DMS53 treated with DMSO at 0.1 percent for 48 hours (cell line): Measurements from ENCODE around the gene WDR86.

Experiments
- DNase-seq: peaks from one replicate; lab custom pipeline; 2025; ENCODE audit not compliant: unreplicated experiment; lab: John Stamatoyannopoulos, UW

WDR86 gene

DNA sequence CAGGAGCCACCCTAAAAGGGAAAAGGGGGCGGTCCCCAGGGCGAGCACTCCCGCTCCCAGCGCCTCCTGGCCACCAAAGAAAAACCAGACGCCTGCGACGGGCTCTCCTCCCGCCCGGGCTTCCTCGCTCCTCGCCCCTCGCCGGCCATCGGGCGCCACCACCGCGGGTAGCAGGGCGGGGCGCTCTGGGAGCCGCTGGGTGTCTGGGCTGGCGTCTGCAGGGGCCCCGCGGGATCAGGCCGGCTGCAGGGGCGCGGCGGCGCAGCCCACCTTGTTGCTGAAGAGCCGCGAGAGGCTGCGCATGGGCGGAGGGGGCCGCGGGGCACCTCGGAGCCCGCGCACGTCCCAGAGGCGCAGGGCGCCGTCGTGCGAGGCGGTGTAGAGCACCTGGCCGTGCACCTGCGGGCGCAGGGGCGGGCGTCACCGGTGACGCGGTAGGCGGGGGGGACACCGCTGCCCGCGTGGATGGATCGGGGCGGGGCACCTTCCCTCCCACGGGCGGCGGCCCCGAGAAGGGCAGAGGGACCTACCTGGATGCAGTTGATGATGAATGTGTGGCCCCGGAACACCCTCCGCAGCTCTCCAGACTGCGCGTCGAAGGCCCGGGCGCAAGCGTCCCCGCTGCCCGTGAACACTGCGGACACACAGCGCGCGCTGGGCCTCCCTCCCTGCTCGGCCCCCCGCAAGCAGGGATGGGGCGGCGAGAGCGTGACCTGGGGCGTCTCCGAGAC lies 28.3 kb downstream of the WDR86 start:
- no peak for DNase-seq

DNA sequence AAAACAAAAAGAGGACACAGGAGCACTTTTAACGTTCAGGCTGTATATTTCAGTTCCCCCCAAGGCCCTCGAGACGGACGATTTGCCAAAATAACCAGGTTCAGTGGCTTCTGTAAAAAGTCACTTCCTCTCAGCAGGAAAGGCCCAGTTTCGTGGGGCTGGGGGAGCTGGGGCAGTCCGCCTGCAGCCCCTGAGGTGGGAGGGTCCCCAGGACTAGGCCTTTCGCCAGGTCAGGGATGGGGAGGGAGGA lies 28.8 kb downstream of the WDR86 start:
- no peak for DNase-seq

DNA sequence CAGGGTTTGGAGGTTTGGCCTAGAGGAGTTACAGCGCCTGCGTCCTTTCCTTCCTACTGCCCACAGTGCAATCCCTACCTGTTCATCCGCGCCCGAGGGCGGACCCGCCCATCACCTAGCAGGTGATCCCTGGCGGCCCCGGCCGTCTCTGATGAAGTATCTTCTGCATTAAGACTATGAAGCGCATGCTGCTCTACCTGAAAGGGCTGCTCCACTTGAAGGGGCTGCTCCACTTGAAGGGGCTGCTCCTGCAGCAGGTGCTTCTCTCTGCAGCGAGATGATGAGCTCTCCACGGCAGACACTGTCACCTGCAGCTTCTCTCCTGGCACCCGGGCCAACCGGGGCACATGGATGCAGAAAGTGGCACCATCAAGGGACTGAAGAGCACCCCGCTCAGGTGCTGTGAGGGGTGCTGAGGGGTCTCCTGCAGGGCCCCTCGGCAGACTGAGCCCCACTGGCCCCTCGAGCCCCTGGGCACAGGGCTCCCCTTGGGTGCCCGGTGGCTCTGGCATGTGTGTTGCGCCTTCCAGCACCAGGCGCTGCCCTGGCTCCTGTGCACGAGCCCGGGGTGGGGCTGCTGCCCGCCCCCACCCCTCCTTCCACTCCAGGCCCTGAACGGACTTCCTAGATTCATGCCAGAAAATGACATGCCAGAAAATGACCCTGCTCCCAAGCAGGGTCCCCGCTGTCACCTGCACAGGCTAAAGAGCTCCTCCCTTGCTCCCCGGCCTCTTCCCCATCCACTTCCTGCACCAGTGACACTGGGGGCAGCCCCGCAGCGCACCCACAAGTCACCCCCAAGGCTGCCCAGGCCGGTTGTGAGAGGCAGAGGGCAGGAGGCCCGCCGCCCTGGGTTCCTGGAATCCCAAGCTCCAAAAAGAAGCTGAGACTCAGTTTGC lies 29.4 kb downstream of the WDR86 start:
- DNase-seq: no peak

DNA sequence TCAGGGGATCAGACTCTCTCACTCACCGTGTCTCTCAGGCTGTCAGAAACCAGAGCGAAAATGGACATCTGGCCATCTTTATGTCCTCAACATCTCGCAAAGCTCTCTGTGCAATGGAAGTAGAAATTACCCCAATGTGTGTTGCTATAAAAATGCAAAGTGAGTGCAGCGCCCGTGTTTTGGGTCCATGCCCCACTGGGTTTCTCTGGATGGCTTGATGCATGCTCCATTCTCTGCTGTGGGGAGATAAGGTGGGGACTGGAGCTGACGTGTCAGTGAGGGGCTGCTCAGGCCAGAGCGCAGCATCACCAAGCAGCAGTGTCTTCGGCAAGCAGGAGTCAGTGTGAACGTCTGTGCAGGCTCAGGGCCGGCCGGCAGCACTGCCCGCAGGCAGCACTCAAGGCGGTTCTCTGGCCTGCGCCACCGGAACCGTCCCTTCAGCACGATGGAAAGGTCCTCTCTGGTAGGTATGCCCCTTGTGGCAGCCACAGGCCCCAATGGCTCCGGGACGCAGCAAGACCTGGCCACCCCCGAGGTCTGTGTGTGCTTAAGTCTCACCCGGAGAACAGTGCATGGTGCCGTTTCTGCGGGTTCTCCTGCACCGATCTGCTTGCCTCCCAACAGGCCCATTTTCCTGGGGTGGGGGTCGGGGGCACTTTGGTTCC lies 30.2 kb downstream of the WDR86 start:
- no peak for DNase-seq

DNA sequence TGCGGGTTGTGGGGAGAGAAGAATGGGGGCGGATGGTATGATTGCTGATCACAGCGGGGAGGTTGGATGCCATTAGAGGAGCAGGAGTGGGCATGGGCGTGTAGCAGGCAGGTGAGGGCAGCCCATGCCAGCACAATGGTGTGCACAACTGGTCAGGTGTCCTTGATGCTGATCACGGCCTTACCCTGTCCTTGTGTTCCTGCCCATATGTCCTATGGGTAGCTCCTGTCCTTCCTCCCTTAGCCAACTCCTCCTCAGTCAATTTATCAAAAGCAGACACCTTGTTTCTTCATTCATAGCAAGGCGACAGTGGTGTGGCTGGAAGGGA lies 30.7 kb downstream of the WDR86 start:
- no peak for DNase-seq

DNA sequence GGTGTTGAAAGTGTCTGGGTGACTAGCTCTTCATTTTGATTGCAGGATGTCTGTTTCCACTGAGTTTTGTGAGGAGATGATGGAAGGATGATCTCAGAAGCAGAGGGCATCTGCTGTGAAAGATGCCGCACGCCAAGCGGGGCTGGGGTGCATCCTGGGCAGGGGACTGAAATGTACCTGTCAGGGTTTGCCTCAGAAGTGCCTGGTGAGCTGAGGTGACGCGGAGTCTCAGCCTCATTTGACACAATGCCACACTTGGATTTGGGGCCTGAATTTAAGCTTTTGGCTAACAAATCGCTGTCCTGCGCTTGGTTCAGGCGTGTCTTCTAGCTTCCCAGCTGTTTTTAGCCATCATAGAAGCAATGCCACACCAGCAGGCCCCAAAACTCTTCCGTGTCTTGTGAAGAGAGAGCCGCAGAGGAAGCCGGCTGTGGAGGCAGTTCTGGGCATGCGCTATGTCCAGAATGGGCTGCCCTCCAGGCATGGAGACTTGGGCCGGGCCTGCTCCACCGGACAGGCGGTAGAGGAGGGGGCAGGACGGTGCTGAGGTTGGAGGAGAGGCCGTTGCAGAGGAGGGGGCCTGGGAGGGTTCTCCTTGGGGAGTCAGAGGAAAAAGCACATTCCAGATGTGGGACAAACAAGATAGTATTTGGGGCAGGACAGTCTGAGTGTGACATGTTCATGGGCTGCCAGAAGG lies 31.2 kb downstream of the WDR86 start:
- no peak for DNase-seq

DNA sequence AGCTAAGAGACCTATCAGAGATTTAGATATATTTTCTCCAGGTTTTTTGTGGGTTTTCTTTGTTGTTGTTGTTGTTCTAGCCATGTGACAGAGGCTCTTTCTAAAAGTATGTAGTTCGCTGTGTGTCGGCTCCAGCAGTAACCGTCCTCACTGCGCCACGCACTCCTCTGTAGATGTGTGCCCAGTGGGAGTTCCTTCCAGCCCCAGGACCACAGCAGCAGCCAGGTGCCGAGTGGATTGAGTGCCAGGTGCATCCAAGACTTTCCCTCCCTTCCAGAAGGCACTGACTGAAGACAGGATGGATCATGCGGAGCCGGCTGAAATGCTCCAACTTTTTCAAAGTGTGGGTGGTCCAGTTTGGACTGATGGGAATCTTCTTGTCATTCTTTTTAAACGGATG lies 31.8 kb downstream of the WDR86 start:
- no peak for DNase-seq

DNA sequence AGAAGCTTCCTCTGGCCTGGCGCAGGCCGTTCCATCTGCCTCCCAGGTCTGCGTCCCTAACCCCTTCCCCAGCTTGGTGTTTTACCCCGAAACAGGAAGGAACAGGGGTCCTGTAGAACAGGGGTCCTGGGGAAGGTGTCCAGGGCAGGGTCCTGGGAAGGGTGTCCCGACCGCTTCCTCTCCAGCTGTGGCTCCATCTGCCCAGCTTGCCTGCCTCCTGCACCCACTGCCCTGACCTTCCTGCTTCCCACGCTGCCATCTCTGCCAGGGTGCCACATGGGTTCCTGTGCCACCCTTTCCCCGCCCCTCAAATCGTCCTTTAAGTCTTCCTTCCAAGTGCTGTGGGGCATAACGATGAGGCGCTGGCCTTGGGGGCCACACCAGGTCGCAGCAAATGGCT lies 32.4 kb downstream of the WDR86 start:
- no peak for DNase-seq

DNA sequence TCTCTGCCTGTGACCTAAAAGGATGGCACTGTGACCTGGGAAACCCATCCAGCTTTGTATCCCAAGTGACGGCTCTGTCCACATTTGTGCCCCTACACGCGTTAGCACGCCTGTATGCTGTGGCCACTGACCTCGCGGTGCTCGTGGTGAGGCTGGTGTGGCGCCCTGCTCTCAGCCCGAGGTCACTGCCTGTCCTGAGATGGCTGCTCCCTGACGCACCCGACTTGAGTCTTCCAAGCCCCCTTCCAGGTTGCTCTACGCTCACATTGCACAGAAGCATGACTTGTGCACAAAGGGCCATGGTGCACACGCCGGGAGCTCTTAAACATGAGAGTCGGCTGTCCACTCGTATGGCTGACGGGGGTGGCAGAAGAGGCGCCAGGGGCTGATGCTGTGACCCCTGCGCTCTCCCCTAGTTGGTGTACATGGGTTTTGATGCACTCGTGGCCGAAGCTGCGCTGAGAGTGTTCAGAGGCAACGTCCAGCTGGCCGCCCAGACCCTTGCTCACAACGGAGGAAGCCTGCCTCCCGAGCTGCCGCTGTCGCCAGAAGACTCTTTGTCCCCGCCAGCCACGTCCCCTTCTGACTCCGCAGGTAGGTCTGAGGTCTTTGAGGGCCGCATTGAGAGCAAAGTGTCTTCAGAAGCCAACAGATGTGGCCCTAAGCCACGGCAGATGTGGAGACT lies 33.5 kb downstream of the WDR86 start:
- DNase-seq: no peak

DNA sequence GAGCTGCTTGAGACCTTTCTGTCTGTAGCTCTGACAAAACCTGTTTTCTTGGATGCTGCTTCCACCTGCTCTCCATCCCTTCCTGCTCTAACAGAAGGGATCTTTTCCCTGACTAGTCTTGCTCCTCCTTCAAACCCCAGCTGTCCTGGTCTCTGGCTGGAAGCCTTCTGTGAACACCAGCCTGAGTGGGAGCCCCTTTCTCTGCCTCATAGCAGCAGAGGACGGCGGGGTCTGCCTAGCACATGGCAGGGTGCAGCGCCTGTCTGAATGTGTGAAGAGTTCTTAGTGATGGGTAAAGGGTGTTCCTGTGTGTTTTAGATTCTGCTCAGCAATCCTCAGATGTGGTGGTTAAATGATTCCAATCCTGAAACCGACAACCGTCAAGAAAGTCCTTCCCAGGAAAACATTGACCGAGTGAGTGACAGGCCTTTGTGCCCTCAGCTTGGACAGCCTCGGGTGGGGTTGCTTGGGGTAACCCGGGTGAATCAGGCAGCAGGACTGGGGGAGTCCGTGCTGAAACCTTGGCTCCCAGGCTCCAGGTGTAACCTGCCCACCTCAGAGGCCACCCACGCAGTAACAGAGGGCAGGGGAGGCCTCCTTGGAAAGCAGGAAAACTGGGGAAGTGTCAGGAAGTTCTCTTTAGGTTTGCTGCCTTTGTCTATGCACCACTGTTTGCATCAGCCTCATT lies 34.2 kb downstream of the WDR86 start:
- DNase-seq: no peak

DNA sequence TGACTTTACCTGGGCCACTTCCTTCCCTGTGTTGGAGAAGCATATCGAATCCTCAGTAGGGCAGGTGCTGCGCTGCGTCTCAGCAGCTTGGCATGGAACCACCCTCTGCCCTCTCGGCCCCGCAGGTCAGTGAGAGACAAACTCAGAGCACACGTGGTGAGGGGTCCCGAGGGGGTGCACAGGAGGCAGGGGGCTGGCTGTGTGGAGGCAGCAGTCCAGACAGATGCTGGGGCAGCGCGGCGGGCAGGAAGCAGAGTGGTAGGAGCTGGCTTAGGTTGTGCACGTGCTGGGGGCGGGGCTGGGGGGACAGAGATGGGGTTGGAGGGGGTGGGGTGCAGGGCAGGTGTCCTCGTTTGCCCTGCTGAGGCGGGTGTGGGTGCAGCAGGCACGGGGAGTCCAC lies 35.1 kb downstream of the WDR86 start:
- no peak for DNase-seq

DNA sequence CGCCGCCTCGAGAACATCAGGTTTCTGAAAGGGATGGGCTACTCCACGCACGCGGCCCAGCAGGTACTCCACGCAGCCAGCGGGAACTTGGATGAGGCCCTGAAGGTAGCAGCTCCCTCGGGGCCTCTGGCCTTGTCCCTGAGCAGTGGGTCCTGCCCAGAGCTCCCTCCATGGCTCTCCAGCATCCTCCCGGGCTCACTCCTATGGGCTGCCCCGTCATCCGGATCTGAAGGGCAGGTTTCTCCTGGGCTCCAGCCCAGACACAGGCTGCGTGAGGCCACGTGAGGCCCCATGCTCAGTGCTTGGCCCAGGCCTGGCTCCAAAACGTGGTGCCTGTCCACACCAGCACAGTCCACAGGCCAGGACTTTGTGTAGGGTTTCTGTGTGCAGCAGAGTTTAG lies 35.7 kb downstream of the WDR86 start:
- DNase-seq: no peak

DNA sequence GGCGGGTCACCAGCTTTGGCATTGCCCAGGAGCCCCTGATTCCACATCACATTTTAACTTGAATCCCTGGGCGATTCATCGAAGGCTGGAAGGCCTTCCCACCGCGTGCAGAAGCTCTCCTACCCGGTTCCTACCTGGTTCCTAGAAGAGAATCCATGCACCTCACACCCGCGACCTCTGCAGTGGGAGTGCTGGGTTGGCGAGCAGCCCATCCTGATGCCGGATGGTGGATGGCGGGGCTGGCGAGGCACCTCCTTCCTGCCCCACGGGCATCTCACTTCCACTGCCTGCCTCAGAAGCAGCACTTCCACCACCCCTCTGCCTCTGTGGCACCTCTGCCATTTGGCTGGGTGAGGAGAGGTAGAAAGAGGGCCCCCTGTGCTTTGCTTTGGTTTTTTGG lies 36.2 kb downstream of the WDR86 start:
- DNase-seq: no peak

DNA sequence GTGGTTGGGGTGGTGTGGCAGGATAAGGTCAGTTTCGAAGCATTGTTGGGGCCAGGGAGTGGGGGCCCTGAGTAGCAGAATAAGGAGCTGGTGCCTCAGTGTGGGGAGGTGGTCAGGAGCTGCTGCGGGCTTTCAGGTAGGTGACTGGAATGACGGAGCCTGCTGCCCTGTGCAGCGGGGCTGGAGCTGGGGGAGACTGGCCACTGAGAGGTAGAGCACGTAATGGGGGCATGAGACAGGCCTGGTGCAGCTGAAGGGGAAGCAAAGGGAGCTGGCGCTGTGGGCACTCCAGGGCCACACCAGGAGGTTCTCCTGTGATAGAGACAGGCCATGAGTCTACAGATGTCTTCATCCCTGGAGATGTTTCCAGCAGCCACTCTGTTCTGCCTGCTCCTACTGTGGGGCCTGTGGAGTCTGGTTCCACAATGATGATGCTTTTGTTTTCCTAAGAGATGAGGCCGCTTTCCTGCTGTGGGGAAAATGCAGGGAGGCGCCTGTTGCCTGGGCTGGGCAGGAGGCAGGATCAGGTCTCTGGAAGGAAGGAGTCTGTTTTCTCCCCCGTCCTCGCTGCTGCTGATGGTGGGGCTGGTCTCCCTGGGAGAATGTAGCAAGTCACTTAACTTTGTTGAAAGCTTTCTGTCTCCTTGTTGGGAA lies 37.1 kb downstream of the WDR86 start:
- DNase-seq: no peak

DNA sequence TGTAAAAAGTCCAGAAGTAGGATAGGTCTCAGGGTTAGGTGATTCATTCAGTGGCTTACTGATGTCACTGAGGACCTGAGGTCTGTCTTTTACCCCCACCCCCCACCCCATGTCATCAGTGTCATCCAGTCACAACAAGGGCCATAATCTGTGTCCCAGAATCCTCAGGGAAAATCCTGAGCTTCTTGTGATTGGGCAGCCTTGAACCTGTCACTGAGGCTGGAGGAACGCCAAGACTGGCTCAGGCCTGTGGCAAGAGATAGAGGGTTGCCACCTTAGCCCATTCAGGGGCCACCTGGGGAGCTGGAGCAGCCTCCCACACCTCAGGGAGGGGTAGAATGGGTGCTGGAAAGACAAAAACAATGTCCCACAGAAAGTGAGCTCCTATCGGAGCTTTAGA lies 38.6 kb downstream of the WDR86 start:
- no peak for DNase-seq

DNA sequence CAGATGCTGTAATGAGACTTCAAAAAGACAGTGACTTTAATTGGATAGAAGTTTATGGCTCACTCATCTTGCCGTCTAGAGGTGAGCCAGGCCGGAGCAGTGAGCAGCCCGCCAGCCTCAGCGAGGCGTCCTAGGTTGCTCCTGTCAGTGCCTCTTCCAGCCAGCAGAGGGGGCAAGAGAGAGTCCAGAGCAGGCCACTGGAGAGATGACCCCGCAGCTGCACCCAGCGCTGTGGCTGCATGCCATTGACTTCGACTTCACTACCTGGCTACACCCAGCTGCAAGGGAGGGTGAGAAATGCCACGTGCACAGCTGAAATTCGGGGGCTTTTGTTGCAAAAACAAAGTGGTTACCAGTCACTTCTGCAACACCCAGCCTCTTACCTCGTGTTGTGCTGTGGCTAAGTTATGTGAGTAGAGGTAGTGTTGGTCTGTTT lies 41.7 kb downstream of the WDR86 start:
- DNase-seq: peak; percentile 87

DNA sequence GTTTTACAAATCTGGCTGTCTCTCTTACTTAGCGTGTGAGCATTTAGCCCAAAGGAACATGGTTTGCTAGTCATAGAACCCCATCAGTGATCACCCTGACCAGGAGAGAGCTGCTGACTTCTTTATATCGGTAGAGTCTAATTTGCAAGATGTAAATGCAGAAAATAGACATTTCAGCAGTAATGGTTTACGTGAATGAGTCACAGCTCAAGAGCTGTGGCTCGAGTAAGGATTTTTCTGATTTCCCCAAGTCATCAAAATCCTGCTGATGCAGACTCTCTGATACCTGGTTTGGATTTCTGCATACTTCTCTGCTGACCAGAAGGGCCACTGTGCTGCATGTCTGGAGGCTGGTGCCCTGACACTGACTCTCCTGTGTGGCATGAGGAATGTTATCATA lies 42.6 kb downstream of the WDR86 start:
- DNase-seq: no peak

DNA sequence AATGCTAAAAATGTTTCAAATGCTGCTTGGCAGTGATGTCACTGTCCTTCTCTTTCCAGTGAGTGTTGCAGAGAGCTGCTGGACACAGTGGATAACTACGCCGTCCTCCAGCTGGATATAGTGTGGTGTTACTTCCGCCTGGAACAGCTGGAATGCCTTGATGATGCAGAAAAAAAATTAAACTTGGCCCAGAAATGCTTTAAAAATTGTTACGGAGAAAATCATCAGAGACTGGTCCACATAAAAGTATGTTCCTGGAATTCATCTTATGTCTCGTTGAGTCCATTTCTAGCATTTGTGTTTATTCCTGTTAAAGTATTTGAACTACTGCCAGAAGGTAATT lies 43.0 kb downstream of the WDR86 start:
- no peak for DNase-seq

DNA sequence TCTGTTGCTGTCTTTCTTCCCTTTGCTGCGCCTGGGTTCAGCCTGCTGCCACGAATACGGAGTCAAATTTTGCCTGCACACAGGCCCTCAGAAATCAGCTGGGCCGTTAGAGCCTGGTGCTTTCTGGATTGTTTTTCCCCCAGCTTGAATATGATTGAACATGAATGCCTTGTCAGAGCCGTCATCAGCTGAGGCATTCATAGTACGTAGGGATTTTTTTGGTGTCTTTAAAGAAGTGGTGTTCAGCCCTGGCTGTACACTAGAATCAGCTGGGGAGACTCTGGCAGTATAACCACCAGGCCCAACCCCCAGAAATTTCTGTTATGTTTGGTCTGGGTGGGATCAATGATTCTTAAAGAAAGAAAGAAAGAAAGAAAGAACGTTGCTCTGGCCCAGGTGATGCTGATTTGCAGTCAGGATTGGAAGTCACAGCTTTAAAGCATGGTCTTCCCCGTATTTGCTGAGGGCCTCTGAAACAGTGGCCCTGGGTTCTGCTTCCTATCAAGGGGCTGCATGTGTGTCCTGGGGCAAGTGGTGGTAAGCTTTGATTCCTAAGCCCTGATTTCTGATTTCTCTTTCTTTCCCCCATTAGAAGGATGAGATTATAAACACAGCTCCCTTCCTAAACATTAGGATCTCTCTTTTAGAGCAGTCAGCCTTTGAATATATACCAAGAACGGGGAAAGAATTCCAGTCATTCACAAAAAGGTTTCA lies 43.5 kb downstream of the WDR86 start:
- no peak for DNase-seq

DNA sequence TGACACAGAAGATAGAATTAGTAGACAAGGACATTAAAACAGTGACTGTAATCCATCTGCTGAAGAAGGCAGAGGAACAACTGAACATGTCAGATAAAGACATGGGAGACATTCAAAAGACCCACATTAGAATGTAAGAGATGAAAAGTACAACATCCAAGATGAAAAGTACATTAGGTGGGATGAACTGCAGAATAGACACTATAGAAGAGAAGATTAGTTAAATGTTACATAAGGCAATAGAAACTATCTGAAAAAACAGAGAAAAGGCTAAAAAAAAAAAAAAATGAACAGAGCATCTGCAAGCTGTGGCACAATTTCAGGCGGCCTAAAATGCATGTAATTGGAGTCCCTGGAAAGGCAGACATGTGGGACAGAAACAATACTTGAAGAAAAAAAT lies 46.7 kb downstream of the WDR86 start:
- DNase-seq: no peak
